ENCODE results near the gene ANKDD1B.
"Not testable (repeated sequence)": the region's sequence is repeated elsewhere in the genome, so short reads cannot be mapped to it uniquely, and the experiment has no call there.

ANKDD1B gene

GRCh38 chr5:75662061-75662460 lies 50.8 kb downstream of the ANKDD1B start:
- no peak for DNase-seq

GRCh38 chr5:75663579-75664284 lies 52.5 kb downstream of the ANKDD1B start:
- no peak for DNase-seq

DNA sequence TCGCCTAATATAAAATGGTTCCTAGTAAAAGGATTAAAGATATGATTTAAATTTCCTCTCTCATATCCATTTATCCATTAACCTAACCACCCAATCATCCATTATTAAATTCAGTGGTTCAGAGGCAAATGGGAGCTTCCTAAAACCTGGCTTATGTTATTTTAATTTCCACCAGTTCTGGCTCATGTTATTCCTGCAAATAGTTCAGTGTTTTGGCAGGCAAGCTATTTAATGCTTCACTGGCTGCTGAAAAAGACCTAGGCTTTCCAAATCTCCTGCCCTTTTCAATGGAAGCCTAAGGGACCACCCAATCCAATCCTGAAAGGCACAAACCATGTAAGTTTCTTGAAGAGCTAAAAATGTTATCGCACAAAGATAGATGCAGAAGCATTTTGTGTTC lies 53.7 kb downstream of the ANKDD1B start:
- DNase-seq = no peak

DNA sequence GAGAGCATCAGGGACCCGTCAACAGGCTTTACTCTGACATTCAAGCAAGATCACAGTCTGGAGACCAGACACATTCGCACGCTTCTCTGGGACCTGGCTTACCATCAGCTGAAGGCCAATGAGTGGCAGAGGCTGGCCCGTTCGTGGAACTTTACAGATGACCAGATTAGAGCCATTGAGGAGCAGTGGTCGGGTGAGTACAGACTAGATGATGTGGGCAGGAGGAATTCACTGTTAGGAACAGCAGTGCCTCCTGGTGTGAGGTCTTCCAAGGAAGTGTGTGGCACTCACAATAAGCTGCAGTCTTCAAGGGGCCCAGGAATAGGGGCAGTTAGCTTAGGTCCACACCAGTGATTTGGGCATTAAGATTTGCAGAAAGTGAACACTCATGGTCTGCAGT lies 55.5 kb downstream of the ANKDD1B start:
- DNase-seq = no peak

DNA sequence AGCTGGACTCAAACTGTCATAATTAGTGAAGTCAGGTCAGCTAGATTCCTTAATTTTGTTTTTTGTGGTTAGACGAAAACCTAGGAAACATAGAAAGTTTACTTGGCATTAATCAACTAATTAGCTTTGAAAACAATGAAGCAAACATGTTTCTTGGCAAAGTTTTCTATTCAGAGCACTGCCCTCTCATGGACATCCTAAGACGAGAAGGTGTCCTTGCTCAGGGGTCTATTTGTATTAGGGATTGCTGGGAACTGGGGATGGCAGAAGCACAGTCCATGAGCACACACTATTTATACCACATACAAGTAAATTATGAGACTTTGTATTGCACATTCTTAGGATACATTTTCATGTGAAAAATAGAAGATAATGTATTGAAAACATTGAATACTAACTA lies 56.3 kb downstream of the ANKDD1B start:
- no peak for DNase-seq

GRCh38 chr5:75668445-75668844 lies 57.2 kb downstream of the ANKDD1B start:
- DNase-seq = no peak

DNA sequence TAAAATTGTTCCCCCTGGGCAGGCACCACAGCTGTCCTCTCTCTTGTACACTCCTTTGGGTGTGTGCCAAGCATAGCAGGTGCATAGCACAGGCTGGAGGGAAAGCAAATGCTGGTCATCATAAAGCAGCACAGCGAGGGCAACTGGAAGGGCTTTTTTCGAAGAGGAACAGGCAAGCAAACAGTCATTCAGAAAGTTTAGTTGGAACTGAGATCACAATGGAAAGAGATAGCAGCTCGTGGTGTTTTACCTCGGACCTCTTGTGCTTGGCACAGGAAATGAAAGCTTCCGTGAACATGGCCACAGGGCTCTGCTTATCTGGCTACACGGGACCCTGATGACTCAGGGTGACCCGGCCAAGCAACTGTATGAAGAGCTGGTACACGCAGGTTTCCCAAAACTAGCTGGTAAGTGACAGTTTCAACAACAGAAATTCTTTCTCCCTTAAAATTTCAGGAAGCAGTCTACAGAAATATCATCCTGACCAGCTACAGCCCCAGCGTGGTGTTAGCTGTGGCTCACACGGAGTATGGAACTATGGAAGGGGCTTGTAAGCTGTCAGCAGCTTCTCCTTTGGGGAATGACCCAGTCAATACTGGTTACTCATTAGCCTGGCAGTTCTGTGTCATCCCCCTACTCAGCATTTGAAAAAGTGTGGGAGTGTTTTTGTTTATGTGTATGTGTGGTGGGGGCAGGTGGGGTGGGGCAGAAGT lies 57.9 kb downstream of the ANKDD1B start:
- DNase-seq = no peak

- no peak for DNase-seq
Observed at GRCh38 chr5:75670577-75670976, 59.3 kb downstream of the ANKDD1B start.

- no peak for DNase-seq
Observed at GRCh38 chr5:75671506-75671905, 60.3 kb downstream of the ANKDD1B start.

- no peak for DNase-seq
Observed at GRCh38 chr5:75672616-75673015, 61.4 kb downstream of the ANKDD1B start.

DNA sequence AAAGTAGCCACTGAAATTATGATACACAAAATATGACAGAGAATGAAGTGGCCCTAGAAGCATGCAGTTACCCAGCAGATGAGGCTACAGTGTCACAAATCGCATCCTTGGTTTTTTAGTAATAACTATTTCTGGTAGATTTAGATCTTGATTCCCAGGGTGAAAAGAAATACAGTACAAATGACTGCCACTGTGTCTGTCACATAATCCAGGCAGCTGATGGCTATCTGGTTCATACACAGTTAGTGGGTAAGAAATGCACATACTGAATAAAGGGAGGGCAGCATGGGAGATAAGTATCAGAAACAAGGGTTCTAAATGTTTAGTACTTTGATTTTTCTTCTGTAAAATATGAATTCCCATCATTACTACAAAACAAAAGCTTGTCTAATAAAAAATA lies 64.5 kb downstream of the ANKDD1B start:
- no peak for DNase-seq

- no peak for DNase-seq
Observed at GRCh38 chr5:75677607-75678006, 66.4 kb downstream of the ANKDD1B start.

GRCh38 chr5:75678155-75678554 lies 66.9 kb downstream of the ANKDD1B start:
- DNase-seq = no peak

DNA sequence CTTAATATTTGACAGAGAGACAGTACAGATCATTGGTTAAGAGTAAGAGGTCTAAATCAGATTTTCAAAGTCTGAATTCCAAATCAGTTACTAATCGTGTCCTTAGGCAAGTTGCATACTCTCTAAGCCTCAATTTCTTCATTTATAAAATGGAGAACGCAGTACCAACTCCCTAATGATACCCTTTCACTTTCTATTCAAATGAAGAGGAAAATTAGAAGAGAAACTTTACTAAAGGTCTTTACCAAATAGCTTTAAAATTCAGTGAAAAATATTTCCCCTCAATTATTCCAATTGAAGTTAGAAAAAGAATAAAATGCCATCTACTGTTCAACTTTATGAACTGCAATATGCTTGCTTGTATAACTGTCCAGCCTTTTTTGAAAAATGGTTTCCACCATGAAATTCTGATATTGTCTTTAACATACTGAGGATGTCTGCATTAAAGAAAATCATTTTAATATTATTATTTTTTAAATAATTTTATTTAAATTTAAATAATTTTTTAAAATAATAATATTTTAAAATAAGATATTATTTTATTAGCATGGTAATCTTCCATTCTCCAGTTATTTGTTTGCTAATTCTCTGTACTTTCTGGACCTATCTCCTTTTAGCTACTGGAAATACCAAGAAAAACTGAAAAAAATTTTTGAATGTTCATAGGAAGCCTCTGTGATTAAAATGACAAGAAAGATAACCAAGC lies 70.0 kb downstream of the ANKDD1B start:
- DNase-seq = no peak

- DNase-seq = no peak
Observed at GRCh38 chr5:75685141-75685540, 73.9 kb downstream of the ANKDD1B start.

DNA sequence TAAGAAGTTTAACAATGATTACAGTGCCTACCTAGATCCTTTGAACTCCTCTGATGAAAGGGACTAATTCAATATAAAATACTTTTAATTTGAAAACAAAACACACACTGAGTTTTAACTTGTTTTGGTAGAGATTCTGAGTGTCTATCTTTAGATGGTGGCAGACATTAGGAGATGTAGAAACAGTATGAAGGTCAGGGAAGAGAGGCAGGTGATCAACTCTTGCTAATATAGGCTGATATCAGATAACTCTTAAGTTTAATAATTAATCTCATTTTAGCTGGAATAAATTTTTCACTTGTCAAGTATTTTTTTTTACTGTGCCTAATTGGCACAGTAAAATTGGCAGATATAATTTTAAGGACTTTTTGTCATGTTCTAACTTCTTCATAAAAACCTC lies 75.2 kb downstream of the ANKDD1B start:
- no peak for DNase-seq

DNA sequence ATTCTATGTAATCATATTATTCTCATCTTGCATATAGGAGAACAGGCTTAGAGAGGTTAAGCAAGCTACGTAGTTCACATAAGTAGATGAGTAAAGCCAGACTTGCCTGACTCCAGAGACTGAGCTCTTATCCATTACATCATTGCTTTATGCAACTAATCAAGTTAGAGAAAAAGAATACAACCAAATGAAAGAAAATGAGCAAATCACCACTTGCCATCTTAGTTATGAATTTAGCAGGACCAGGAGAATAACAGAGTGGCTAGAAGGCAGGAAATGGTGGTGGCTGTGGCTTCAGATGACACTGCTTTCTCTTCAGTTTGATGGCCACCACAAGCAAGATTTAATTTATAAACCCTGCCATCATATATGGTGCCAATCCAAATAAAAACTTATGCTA lies 79.4 kb downstream of the ANKDD1B start:
- DNase-seq = no peak

DNA sequence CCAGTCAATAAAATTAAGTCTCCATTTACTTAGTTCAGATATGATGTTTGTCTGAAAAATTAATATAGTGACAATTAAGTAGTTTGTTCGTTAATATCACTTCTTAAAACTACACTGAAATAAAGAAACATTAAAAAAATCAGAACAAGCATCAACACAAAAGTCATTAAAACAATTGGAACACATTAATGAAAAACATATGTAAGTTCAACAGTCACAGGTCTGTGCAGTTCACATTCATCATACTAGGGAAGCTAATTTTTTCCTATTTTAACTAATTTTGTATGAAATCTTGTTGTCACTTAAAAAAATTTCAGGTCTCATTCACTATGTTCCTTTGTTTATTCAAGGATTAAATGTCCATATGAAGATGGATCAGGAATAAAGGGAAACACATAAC lies 83.5 kb downstream of the ANKDD1B start:
- no peak for DNase-seq

DNA sequence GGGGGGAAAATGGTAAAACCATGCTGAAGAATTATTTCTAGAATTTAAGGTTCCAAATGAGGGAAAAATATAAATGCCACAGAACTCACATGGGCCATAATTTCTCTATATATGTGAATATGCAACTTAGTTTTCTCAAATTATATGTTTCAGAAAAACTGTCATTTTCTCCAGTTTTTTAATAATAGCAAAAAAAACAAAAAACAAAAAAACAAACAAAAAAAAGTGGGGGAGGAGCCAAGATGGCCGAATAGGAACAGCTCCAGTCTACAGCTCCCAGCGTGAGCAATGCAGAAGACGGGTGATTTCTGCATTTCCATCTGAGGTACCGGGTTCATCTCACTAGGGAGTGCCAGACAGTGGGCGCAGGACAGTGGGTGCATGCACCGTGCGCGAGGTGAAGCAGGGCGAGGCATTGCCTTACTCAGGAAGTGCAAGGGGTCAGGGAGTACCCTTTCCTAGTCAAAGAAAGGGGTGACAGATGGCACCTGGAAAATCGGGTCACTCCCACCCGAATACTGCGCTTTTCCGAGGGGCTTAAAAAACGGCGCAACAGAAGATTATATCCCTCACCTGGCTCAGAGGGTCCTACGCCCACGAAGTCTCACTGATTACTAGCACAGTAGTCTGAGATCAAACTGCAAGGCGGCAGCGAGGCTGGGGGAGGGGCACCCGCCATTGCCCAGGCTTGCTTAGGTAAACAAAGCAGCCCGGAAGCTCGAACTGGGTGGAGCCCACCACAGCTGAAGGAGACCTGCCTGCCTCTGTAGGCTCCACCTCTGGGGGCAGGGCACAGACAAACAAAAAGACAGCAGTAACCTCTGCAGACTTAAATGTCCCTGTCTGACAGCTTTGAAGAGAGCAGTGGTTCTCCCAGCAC lies 84.5 kb downstream of the ANKDD1B start:
- not testable (repeated sequence) for DNase-seq

- DNase-seq = no peak
Observed at GRCh38 chr5:75701856-75702255, 90.6 kb downstream of the ANKDD1B start.

DNA sequence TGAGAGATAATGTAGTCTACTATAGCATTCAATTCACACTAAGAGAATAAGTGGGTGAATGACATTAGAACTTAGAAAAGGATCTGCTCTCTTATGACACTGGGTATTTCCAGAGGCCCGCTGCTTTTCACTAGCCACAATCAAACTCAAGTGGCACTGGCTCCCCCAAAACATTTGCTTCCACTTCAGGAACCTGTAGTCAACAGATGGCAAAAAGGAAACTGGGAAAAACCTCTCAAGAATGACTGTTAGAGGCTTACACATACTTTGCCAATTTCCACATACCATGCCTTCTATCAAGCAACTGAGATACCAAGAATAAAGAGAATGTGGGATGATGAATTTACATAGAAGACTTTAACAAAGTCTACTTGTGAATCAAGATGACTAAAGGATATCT lies 94.8 kb downstream of the ANKDD1B start:
- no peak for DNase-seq

DNA sequence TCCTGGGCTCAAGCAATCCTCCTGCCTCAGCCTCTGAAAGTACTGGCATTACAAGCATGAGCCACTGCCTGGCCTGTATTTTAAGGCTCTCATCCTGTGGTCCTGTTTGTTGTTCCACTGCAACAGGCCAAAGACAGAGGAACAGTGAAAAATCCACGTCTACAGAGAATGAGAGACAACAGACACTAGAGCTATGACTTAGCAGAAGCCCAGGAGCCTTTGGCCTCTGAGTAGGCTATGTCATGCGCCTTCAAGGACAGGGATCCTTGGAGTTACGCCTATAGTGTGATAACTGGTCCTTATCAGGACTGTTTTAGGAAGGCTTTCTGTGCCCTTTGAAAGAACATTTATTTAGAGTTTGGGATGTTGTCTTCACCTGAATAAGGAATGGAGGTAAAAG lies 95.5 kb downstream of the ANKDD1B start:
- no peak for DNase-seq

GRCh38 chr5:75707911-75708509 lies 96.8 kb downstream of the ANKDD1B start:
- DNase-seq = no peak

Data from NCI-H1417 treated with DMSO at 0.1 percent for 48 hours (cell line).